ENCODE results near the gene MTG2.

DNA sequence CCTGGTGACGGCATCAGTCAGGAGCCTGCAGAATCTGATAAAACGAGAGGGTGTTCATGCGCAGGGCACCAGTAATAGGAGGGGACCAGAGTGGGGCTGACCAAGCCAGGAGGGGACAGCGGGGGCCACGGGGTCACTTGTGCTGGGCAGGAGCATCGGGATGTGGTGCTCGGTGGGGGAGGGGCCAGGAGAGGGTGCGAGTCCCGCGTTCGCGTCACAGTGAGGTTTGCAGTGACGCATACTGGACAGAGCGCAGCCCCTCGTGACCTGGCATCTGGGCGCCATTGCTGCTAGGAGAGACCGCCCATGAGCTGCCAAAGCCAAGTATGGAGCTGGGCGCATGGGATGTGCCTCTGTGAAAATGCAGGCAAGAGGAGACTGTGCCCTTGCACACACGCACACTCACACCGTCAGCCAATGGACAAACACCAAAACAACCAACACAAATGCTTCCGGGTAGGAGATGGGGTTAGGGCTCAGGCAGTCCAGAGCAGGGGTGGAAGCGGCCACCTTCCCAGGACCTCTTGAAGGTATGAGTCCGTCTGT, 13.9 kb upstream of the MTG2 start:
- TF ChIP-seq CTCF (conservative IDR thresholded peaks at IDR 0.05; ENCODE audit: low read depth in 2 of 2) = no peak
- TF ChIP-seq JUNB (IDR thresholded peaks at IDR 0.05; ENCODE audit: unreplicated experiment) = no peak
- TF ChIP-seq EZH2 (IDR thresholded peaks at IDR 0.05; ENCODE audit: low read depth, unreplicated experiment) = no peak
- no peak for TF ChIP-seq EZH2phosphoT487 (IDR thresholded peaks at IDR 0.05; ENCODE audit: unreplicated experiment)
- TF ChIP-seq, protein P1, sequence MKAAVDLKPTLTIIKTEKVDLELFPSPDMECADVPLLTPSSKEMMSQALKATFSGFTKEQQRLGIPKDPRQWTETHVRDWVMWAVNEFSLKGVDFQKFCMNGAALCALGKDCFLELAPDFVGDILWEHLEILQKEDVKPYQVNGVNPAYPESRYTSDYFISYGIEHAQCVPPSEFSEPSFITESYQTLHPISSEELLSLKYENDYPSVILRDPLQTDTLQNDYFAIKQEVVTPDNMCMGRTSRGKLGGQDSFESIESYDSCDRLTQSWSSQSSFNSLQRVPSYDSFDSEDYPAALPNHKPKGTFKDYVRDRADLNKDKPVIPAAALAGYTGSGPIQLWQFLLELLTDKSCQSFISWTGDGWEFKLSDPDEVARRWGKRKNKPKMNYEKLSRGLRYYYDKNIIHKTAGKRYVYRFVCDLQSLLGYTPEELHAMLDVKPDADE (IDR thresholded peaks at IDR 0.05) = no peak
- TF ChIP-seq REST (IDR thresholded peaks at IDR 0.05; ENCODE audit: unreplicated experiment) = no peak
- TF ChIP-seq POLR2AphosphoS5 (IDR thresholded peaks at IDR 0.05; ENCODE audit: low read depth) = no peak
- no peak for TF ChIP-seq STAT1 (IDR thresholded peaks at IDR 0.05; ENCODE audit: unreplicated experiment)
- TF ChIP-seq CREB1 (CRISPR knock-in tag; IDR thresholded peaks at IDR 0.05; ENCODE audit: low read depth) = no peak
- TF ChIP-seq ZNF331 (CRISPR knock-in tag; IDR thresholded peaks at IDR 0.05; ENCODE audit: low read depth) = no peak
- TF ChIP-seq ZNF462 (CRISPR knock-in tag; IDR thresholded peaks at IDR 0.05) = no peak
- no peak for TF ChIP-seq ZNF114 (CRISPR knock-in tag; IDR thresholded peaks at IDR 0.05)
- TF ChIP-seq NANOG (IDR thresholded peaks at IDR 0.05; ENCODE audit: borderline replicate concordance) = no peak

All from GM23338 (cell line).